H9 (cell line): Measurements from ENCODE around the gene ADGRE1. TPM values are rescaled to one million over a fixed set of nuclear protein-coding genes. Genes with fewer than 3 reads are reported as not detected.

Experiments
- DNase-seq: peaks from one replicate; pipeline ENCODE4 v3.0.0-alpha.2; 2017
- H2AFZ ChIP-seq: one replicate; pipeline ENCODE4 v1.6.1; 2013; ENCODE audit warnings: mild to moderate bottlenecking, low read length, control low read depth, moderate library complexity
- H2AK5ac ChIP-seq: 2 replicates; pipeline ENCODE4 v1.6.1; 2013; ENCODE audit warnings: low read length, control low read depth, mixed read lengths; ENCODE audit not compliant: insufficient read length
- H2BK120ac ChIP-seq: one replicate; pipeline ENCODE4 v1.6.1; 2013; ENCODE audit warnings: low read depth, mild to moderate bottlenecking, low read length, control low read depth, inconsistent platforms; ENCODE audit not compliant: poor library complexity, severe bottlenecking
- H2BK12ac ChIP-seq: 2 replicates; pipeline ENCODE4 v1.6.1; 2013; ENCODE audit warnings: low read length, control low read depth, mixed read lengths, low read depth; ENCODE audit not compliant: insufficient read length
- H2BK15ac ChIP-seq: 2 replicates; pipeline ENCODE4 v1.6.1; 2013; ENCODE audit warnings: low read depth, low read length, control low read depth
- H2BK20ac ChIP-seq: one replicate; pipeline ENCODE4 v1.6.1; 2013; ENCODE audit warnings: low read depth, mild to moderate bottlenecking, low read length, control low read depth, inconsistent platforms; ENCODE audit not compliant: poor library complexity, severe bottlenecking
- H2BK5ac ChIP-seq: 2 replicates; pipeline ENCODE4 v1.6.1; 2013; ENCODE audit warnings: low read length, control low read depth, mixed read lengths; ENCODE audit not compliant: insufficient read length
- H3K14ac ChIP-seq: 2 replicates; pipeline ENCODE4 v1.6.1; 2013; ENCODE audit warnings: low read length, control low read depth; ENCODE audit not compliant: insufficient read depth
- H3K18ac ChIP-seq: 2 replicates; pipeline ENCODE4 v1.6.1; 2013; ENCODE audit warnings: low read depth, mild to moderate bottlenecking, mixed read lengths, low read length, control low read depth; ENCODE audit not compliant: insufficient read length
- H3K23ac ChIP-seq: 2 replicates; pipeline ENCODE4 v1.6.1; 2013; ENCODE audit warnings: low read length, control low read depth, mixed read lengths, low read depth; ENCODE audit not compliant: insufficient read length
- H3K23me2 ChIP-seq: 2 replicates; pipeline ENCODE4 v1.6.1; 2013; ENCODE audit warnings: low read depth, mild to moderate bottlenecking, mixed read lengths, low read length, control low read depth; ENCODE audit not compliant: insufficient read length, poor library complexity, severe bottlenecking
- H3K27ac ChIP-seq: 2 replicates; pipeline ENCODE4 v1.5.1; 2013; ENCODE audit warnings: low read length, control low read depth, mixed read lengths, low read depth; ENCODE audit not compliant: insufficient read length
- H3K27me3 ChIP-seq: 2 replicates; pipeline ENCODE4 v1.6.1; 2013; ENCODE audit warnings: low read length, control low read depth, inconsistent platforms; ENCODE audit not compliant: insufficient read depth
- H3K4ac ChIP-seq: 2 replicates; pipeline ENCODE4 v1.6.1; 2013; ENCODE audit warnings: low read depth, mild to moderate bottlenecking, control low read depth, inconsistent platforms, low read length, moderate library complexity
- H3K4me1 ChIP-seq: 2 replicates; pipeline ENCODE4 v1.6.1; 2013; ENCODE audit warnings: low read length, control low read depth, inconsistent platforms; ENCODE audit not compliant: insufficient read depth
- H3K4me2 ChIP-seq: 2 replicates; pipeline ENCODE4 v1.6.1; 2013; ENCODE audit warnings: low read length, control low read depth, mixed read lengths; ENCODE audit not compliant: insufficient read length, insufficient read depth
- H3K56ac ChIP-seq: 2 replicates; pipeline ENCODE4 v1.6.1; 2013; ENCODE audit warnings: low read depth, mild to moderate bottlenecking, mixed read lengths, low read length, control low read depth; ENCODE audit not compliant: insufficient read length
- H3K79me1 ChIP-seq: 2 replicates; pipeline ENCODE4 v1.6.1; 2013; ENCODE audit warnings: low read depth, mild to moderate bottlenecking, moderate library complexity, low read length, control low read depth, inconsistent platforms; ENCODE audit not compliant: insufficient read depth, poor library complexity, severe bottlenecking
- H3K79me2 ChIP-seq: 2 replicates; pipeline ENCODE4 v1.6.1; 2013; ENCODE audit warnings: low read length, control low read depth, inconsistent platforms; ENCODE audit not compliant: insufficient read depth
- H3K9ac ChIP-seq: 2 replicates; pipeline ENCODE4 v1.6.1; 2013; ENCODE audit warnings: low read length, control low read depth, mixed read lengths; ENCODE audit not compliant: insufficient read length; ENCODE audit errors: extremely low read depth
- H3K9me3 ChIP-seq: one replicate; pipeline ENCODE4 v1.6.1; 2013; ENCODE audit warnings: low read depth, low read length, inconsistent platforms; ENCODE audit not compliant: control insufficient read depth
- H3T11ph ChIP-seq: one replicate; pipeline ENCODE4 v1.6.1; 2013; ENCODE audit warnings: mild to moderate bottlenecking, low read length, control low read depth, inconsistent platforms
- H4K20me1 ChIP-seq: one replicate; pipeline ENCODE4 v1.6.1; 2013; ENCODE audit not compliant: control insufficient read depth, insufficient read length, insufficient read depth
- H4K5ac ChIP-seq: 2 replicates; pipeline ENCODE4 v1.6.1; 2013; ENCODE audit warnings: low read depth, mild to moderate bottlenecking, mixed read lengths, low read length, control low read depth; ENCODE audit not compliant: insufficient read length
- H4K8ac ChIP-seq: replicated peaks from 2 replicates; pipeline ENCODE4 v1.6.1; 2013; ENCODE audit warnings: low read length, control low read depth, mixed read lengths, low read depth; ENCODE audit not compliant: insufficient read length
- H4K91ac ChIP-seq: 2 replicates; pipeline ENCODE4 v1.6.1; 2013; ENCODE audit warnings: low read depth, mild to moderate bottlenecking, moderate library complexity, mixed read lengths, low read length, control low read depth; ENCODE audit not compliant: insufficient read length
- H3K27ac Mint-ChIP-seq, 3 experiments: 2 replicates in 2 of 3; 3 replicates in 1 of 3; pipeline ENCODE4 v1.8.0; 2020 to 2021; ENCODE audit warnings: mixed read lengths in 3 of 3, mild to moderate bottlenecking in 1 of 3, moderate library complexity in 1 of 3
- H3K27me3 Mint-ChIP-seq: 2 replicates; pipeline ENCODE4 v1.8.0; 2021; ENCODE audit warnings: low read depth, mild to moderate bottlenecking, moderate library complexity, mixed read lengths
- H3K36me3 Mint-ChIP-seq, 3 experiments: 2 replicates in 2 of 3; 3 replicates in 1 of 3; pipeline ENCODE4 v1.8.0; 2020 to 2021; ENCODE audit warnings: low read depth in 3 of 3, mixed read lengths in 3 of 3; ENCODE audit not compliant: insufficient read depth in 1 of 3
- H3K4me1 Mint-ChIP-seq, 2 experiments: 2 replicates each; pipeline ENCODE4 v1.8.0; 2020; ENCODE audit warnings: mixed read lengths in 2 of 2
- H3K4me3 Mint-ChIP-seq, 2 experiments: 2 replicates in 1 of 2; 3 replicates in 1 of 2; pipeline ENCODE4 v1.8.0; 2020 to 2021; ENCODE audit warnings: mild to moderate bottlenecking in 2 of 2, mixed read lengths in 2 of 2, moderate library complexity in 1 of 2
- H3K9me3 Mint-ChIP-seq, 2 experiments: 2 replicates in 1 of 2; 3 replicates in 1 of 2; pipeline ENCODE4 v1.8.0; 2020; ENCODE audit warnings: mild to moderate bottlenecking in 2 of 2, mixed read lengths in 2 of 2, moderate library complexity in 1 of 2
- CTCF ChIP-seq: fragments of 200-600 bp; sonication (generic); conservative IDR thresholded peaks from 3 replicates; pipeline ENCODE4 v1.8.0; 2021; ENCODE audit warnings: antibody characterized with exemption, mild to moderate bottlenecking
- WGBS: extraction: QIAGEN DNeasy Blood & Tissue Kit; methylation state at CpG from one replicate; pipeline ENCODE4 v1.1.7; 2013; ENCODE audit warnings: missing lambda C conversion rate, low lambda C conversion rate, mixed read lengths; ENCODE audit not compliant: insufficient read length; ENCODE audit errors: extremely low coverage; 5-methylcytosine and 5-hydroxymethylcytosine counted together
- total RNA-seq: library from RNA; stranded (reverse); gene quantifications from 2 replicates; pipeline ENCODE4 v1.2.1, GENCODE V29; 2021

ADGRE1 gene
- total RNA-seq, 1 experiment from 2014 or later: not detected

- H3K18ac ChIP-seq: no peak overlapping the region
- no CpG with 5 or more reads among the region's 7 CpGs for WGBS
These were observed 10.6 kb upstream of the ADGRE1 start for GRCh38 chr19:6876748-6877147.

More at GRCh38 chr19:6876748-6877147, 10.6 kb upstream of the ADGRE1 start:
- Histone ChIP-seq H3K23me2 (no peaks in the 10 kb centered on the region), H2BK12ac (no peak overlapping the region), H3K79me2 (no peaks in the 10 kb centered on the region), H2BK120ac (no peak overlapping the region), H3K23ac (no peak overlapping the region), H2AK5ac (no peak overlapping the region), H3K4ac (no peak overlapping the region), H3T11ph (no peak overlapping the region), H2BK20ac (no peak overlapping the region), H2BK15ac (no peak overlapping the region), H4K91ac (no peak overlapping the region), H3K79me1 (no peaks in the 10 kb centered on the region), H3K56ac (no peak overlapping the region), H4K5ac (no peak overlapping the region), H4K20me1 (peaks cover 2% of the 10 kb centered on the region), H2BK5ac (no peak overlapping the region), H3K4me1 (no peaks in the 10 kb centered on the region), H3K14ac (no peak overlapping the region), H3K9ac (no peak overlapping the region), H4K8ac (no peak overlapping the region), H3K27me3 (no peaks in the 10 kb centered on the region), H2AFZ (no peak overlapping the region), H3K9me3 (no peaks in the 10 kb centered on the region), H3K27ac (no peak overlapping the region), H3K4me2 (no peak overlapping the region)
- no peak overlapping the region for H3K27ac Mint-ChIP-seq
- H3K9me3 Mint-ChIP-seq: peaks cover 84 to 96% of the 10 kb centered on the region in 2 experiments
- peaks cover 10 to 13% (median 11%) of the 10 kb centered on the region in 3 experiments; a peak in 6 of 7 replicates for H3K36me3 Mint-ChIP-seq
- H3K27me3 Mint-ChIP-seq: peaks cover 12% of the 10 kb centered on the region; the same call in 1 of the 2 replicates
- TF ChIP-seq CTCF: no peak
- H3K4me1 Mint-ChIP-seq: no peaks in the 10 kb centered on the region
- no peak for DNase-seq
- no peak overlapping the region for H3K4me3 Mint-ChIP-seq
